ENCODE results near the gene PDE11A.

PDE11A gene

GRCh38 chr2:177733322-177733855 is 339.2 kb downstream of the PDE11A start:
- no peak overlapping the region for H3K4me3 ChIP-seq (ENCODE audit: low read depth, low read length)

GRCh38 chr2:177731384-177731783 is 341.2 kb downstream of the PDE11A start:
- no peak for TF ChIP-seq CTCF (IDR thresholded peaks at IDR 0.05)
- Histone ChIP-seq H3K4me2 (ENCODE audit: low read length) (no peak overlapping the region), H3K9ac (no peak overlapping the region), H3K27ac (no peak overlapping the region), H2AFZ (no peak overlapping the region), H3K4me3 (ENCODE audit: low read depth, low read length) (no peak overlapping the region), H3K4me1 (no peaks in the 10 kb centered on the region), H3K36me3 (ENCODE audit: control insufficient read depth, insufficient read depth, low read length) (no peaks in the 10 kb centered on the region), H3K9me3 (ENCODE audit: control insufficient read depth, low read length) (no peaks in the 10 kb centered on the region), H3K27me3 (ENCODE audit: control insufficient read depth, insufficient read depth, low read length) (no peaks in the 10 kb centered on the region), H3K79me2 (no peaks in the 10 kb centered on the region)

More at GRCh38 chr2:177733322-177733855, 339.2 kb downstream of the PDE11A start:
- Histone ChIP-seq H3K79me2 (no peaks in the 10 kb centered on the region), H3K9ac (no peak overlapping the region), H3K4me2 (ENCODE audit: low read length) (no peak overlapping the region), H3K9me3 (ENCODE audit: control insufficient read depth, low read length) (no peaks in the 10 kb centered on the region), H3K27me3 (ENCODE audit: control insufficient read depth, insufficient read depth, low read length) (no peaks in the 10 kb centered on the region), H2AFZ (no peak overlapping the region), H3K27ac (no peak overlapping the region), H3K4me1 (no peaks in the 10 kb centered on the region), H3K36me3 (ENCODE audit: control insufficient read depth, insufficient read depth, low read length) (no peaks in the 10 kb centered on the region)
- no peak for TF ChIP-seq CTCF (IDR thresholded peaks at IDR 0.05)

DNA sequence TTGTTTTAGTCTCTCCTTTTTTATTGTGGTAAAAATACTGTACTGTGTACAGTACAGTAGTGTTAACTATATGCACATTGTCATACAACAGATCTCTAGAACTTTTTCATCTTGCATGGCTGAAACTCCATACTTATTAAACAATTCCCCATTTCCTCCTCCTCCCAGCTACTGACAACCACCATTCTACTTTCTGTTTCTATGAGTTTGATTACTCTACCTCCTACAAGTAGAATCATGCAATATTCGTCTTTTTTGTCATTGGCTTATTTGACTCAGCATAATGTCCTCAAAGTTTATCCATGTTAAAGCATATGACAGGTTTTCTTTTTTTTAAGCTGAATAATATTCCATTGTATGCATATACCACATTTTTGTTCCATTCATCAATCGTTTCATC is 341.8 kb downstream of the PDE11A start:
- Histone ChIP-seq H3K4me3 (ENCODE audit: low read depth, low read length) (no peak overlapping the region), H3K36me3 (ENCODE audit: control insufficient read depth, insufficient read depth, low read length) (no peaks in the 10 kb centered on the region), H3K9me3 (ENCODE audit: control insufficient read depth, low read length) (no peaks in the 10 kb centered on the region), H2AFZ (no peak overlapping the region), H3K79me2 (no peaks in the 10 kb centered on the region), H3K27me3 (ENCODE audit: control insufficient read depth, insufficient read depth, low read length) (no peaks in the 10 kb centered on the region), H3K27ac (no peak overlapping the region), H3K4me1 (peaks cover under 1% of the 10 kb centered on the region), H3K4me2 (ENCODE audit: low read length) (no peak overlapping the region), H3K9ac (no peak overlapping the region)
- TF ChIP-seq CTCF (IDR thresholded peaks at IDR 0.05), result no peak

- Histone ChIP-seq H3K27me3 (ENCODE audit: control insufficient read depth, insufficient read depth, low read length) (no peaks in the 10 kb centered on the region), H3K4me3 (ENCODE audit: low read depth, low read length) (no peak overlapping the region), H3K9ac (no peak overlapping the region), H3K4me1 (peaks cover 5% of the 10 kb centered on the region), H3K9me3 (ENCODE audit: control insufficient read depth, low read length) (no peaks in the 10 kb centered on the region), H3K4me2 (ENCODE audit: low read length) (no peak overlapping the region), H3K79me2 (no peaks in the 10 kb centered on the region), H2AFZ (no peak overlapping the region), H3K27ac (no peak overlapping the region), H3K36me3 (ENCODE audit: control insufficient read depth, insufficient read depth, low read length) (no peaks in the 10 kb centered on the region)
- no peak for TF ChIP-seq CTCF (IDR thresholded peaks at IDR 0.05)
Observed at GRCh38 chr2:177730363-177730762, 342.2 kb downstream of the PDE11A start.

- Histone ChIP-seq H3K27ac (no peak overlapping the region), H3K27me3 (ENCODE audit: control insufficient read depth, insufficient read depth, low read length) (no peaks in the 10 kb centered on the region), H3K4me1 (peaks cover 9% of the 10 kb centered on the region), H3K36me3 (ENCODE audit: control insufficient read depth, insufficient read depth, low read length) (no peaks in the 10 kb centered on the region), H3K9ac (no peak overlapping the region), H3K4me2 (ENCODE audit: low read length) (no peak overlapping the region), H3K4me3 (ENCODE audit: low read depth, low read length) (no peak overlapping the region), H3K9me3 (ENCODE audit: control insufficient read depth, low read length) (no peaks in the 10 kb centered on the region), H3K79me2 (no peaks in the 10 kb centered on the region), H2AFZ (no peak overlapping the region)
- TF ChIP-seq CTCF (IDR thresholded peaks at IDR 0.05), result no peak
Observed at GRCh38 chr2:177728920-177729319, 343.7 kb downstream of the PDE11A start.

All from parathyroid adenoma (tissue), 2 donors.